ENCODE results near the gene INPP5D. TPM values are rescaled to one million over a fixed set of nuclear protein-coding genes. Genes with fewer than 3 reads are reported as not detected.
"Not testable (repeated sequence)": the region's sequence is repeated elsewhere in the genome, so short reads cannot be mapped to it uniquely, and the experiment has no call there.

Gene INPP5D
- total RNA-seq, 1 experiment from 2014 or later: 17.2 TPM

DNA sequence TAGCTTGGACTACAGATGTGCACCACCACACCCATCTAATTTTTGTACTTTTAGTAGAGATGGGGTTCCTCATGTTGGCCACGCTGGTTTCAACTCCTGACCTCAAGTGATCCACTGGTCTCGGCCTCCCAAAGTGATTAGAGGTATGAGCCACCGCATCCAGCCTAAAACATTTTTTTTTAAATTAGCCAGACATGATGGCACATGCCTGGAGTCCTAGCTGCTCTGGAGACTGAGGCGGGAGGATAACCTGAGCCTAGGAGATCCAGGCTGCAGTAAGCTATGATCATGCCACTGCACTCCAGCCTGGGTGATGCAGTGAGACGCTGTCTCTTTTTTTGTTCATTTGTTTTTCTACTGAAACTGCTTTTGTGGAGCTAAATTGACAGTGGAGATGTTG, 126.7 kb downstream of the INPP5D start:
- CTCF ChIA-PET: no interaction called here
- H3K27ac Mint-ChIP-seq: no peak overlapping the region; the same call in 1 of the 2 replicates

DNA sequence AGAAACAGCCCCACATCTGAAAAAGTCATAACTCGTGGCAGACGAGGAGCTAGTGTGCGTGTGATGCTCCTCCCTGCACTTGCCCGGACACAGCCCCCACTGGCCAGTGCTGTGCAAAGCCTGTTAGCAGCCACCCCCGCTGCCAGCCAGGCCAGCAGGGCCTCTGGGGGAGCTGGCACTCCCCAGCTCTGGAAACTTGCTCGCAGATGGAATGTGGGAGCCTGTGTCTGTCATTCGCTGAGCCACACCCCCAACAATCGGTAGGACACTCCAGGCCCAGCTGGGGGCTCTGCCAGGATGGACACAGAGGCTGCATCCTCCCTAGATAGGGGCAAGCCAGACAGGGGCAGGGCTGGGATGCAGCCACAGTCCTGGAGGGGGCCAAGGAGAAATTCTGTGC, 128.9 kb downstream of the INPP5D start:
- Mint-ChIP-seq H3K4me1 (peaks cover 4% of the 10 kb centered on the region; the same call in 1 of the 2 replicates), H3K27ac (peak overlapping the region; percentile 68), H3K9me3 (peaks cover 4% of the 10 kb centered on the region), H3K4me3 (no peak overlapping the region), H3K36me3 (peaks cover 39% of the 10 kb centered on the region), H3K27me3 (ENCODE audit: low read depth) (no peaks in the 10 kb centered on the region)
- DNase-seq (ENCODE audit: low spot score): no peak
- no peak for TF ChIP-seq GTF2I (CRISPR knock-in tag; conservative IDR thresholded peaks at IDR 0.05)
- TF ChIP-seq, protein P1, sequence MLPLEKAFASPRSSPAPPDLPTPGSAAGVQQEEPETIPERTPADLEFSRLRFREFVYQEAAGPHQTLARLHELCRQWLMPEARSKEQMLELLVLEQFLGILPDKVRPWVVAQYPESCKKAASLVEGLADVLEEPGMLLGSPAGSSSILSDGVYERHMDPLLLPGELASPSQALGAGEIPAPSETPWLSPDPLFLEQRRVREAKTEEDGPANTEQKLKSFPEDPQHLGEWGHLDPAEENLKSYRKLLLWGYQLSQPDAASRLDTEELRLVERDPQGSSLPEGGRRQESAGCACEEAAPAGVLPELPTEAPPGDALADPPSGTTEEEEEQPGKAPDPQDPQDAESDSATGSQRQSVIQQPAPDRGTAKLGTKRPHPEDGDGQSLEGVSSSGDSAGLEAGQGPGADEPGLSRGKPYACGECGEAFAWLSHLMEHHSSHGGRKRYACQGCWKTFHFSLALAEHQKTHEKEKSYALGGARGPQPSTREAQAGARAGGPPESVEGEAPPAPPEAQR (CRISPR knock-in tag; IDR thresholded peaks at IDR 0.05): no peak
- no peak for TF ChIP-seq SOX15 (CRISPR knock-in tag; IDR thresholded peaks at IDR 0.05)
- TF ChIP-seq, protein P2, sequence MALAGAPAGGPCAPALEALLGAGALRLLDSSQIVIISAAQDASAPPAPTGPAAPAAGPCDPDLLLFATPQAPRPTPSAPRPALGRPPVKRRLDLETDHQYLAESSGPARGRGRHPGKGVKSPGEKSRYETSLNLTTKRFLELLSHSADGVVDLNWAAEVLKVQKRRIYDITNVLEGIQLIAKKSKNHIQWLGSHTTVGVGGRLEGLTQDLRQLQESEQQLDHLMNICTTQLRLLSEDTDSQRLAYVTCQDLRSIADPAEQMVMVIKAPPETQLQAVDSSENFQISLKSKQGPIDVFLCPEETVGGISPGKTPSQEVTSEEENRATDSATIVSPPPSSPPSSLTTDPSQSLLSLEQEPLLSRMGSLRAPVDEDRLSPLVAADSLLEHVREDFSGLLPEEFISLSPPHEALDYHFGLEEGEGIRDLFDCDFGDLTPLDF (CRISPR knock-in tag; IDR thresholded peaks at IDR 0.05): no peak
- TF ChIP-seq, protein P3, sequence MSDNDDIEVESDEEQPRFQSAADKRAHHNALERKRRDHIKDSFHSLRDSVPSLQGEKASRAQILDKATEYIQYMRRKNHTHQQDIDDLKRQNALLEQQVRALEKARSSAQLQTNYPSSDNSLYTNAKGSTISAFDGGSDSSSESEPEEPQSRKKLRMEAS (CRISPR knock-in tag; IDR thresholded peaks at IDR 0.05): no peak
- no peak for TF ChIP-seq GRHL2 (CRISPR knock-in tag; IDR thresholded peaks at IDR 0.05; ENCODE audit: insufficient replicate concordance, severe bottlenecking)
- no peak for TF ChIP-seq SMAD3 (CRISPR knock-in tag; IDR thresholded peaks at IDR 0.05; ENCODE audit: borderline replicate concordance)
- TF ChIP-seq PRRX2 (CRISPR knock-in tag; IDR thresholded peaks at IDR 0.05): no peak
- TF ChIP-seq, protein P4, sequence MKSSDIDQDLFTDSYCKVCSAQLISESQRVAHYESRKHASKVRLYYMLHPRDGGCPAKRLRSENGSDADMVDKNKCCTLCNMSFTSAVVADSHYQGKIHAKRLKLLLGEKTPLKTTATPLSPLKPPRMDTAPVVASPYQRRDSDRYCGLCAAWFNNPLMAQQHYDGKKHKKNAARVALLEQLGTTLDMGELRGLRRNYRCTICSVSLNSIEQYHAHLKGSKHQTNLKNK (CRISPR knock-in tag; IDR thresholded peaks at IDR 0.05): no peak
- TF ChIP-seq ZNF671 (CRISPR knock-in tag; IDR thresholded peaks at IDR 0.05): no peak
- TF ChIP-seq TEAD1 (CRISPR knock-in tag; IDR thresholded peaks at IDR 0.05): no peak
- ATAC-seq: peak; percentile 42
- ChIA-PET CTCF (interaction anchor here (1.3 kb wide), 1 partner anchor 60 kb away, joined by 5 read pairs; no protein-coding TSS in a partner anchor), POLR2A (no interaction called here)

More for the DNA sequence above, 126.7 kb downstream of the INPP5D start:
- POLR2A ChIA-PET: no interaction called here
- Mint-ChIP-seq H3K27me3 (ENCODE audit: low read depth) (no peaks in the 10 kb centered on the region), H3K9me3 (no peaks in the 10 kb centered on the region), H3K4me3 (no peak overlapping the region), H3K4me1 (peaks cover 4% of the 10 kb centered on the region; the same call in 1 of the 2 replicates), H3K36me3 (peaks cover 43% of the 10 kb centered on the region)
- DNase-seq (ENCODE audit: low spot score) (no peak), ATAC-seq (no peak)
- TF ChIP-seq GTF2I (CRISPR knock-in tag; conservative IDR thresholded peaks at IDR 0.05): no peak
- no peak for TF ChIP-seq SMAD4 (CRISPR knock-in tag; IDR thresholded peaks at IDR 0.05)
- no peak for TF ChIP-seq NFATC4 (CRISPR knock-in tag; IDR thresholded peaks at IDR 0.05)
- no peak for TF ChIP-seq ZNF423 (CRISPR knock-in tag; IDR thresholded peaks at IDR 0.05)
- TF ChIP-seq, protein P5, sequence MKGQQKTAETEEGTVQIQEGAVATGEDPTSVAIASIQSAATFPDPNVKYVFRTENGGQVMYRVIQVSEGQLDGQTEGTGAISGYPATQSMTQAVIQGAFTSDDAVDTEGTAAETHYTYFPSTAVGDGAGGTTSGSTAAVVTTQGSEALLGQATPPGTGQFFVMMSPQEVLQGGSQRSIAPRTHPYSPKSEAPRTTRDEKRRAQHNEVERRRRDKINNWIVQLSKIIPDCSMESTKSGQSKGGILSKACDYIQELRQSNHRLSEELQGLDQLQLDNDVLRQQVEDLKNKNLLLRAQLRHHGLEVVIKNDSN (CRISPR knock-in tag; IDR thresholded peaks at IDR 0.05): no peak
- TF ChIP-seq, protein P6, sequence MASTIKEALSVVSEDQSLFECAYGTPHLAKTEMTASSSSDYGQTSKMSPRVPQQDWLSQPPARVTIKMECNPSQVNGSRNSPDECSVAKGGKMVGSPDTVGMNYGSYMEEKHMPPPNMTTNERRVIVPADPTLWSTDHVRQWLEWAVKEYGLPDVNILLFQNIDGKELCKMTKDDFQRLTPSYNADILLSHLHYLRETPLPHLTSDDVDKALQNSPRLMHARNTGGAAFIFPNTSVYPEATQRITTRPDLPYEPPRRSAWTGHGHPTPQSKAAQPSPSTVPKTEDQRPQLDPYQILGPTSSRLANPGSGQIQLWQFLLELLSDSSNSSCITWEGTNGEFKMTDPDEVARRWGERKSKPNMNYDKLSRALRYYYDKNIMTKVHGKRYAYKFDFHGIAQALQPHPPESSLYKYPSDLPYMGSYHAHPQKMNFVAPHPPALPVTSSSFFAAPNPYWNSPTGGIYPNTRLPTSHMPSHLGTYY (CRISPR knock-in tag; IDR thresholded peaks at IDR 0.05): no peak
- TF ChIP-seq FOXK1 (CRISPR knock-in tag; IDR thresholded peaks at IDR 0.05): no peak
- TF ChIP-seq, protein P7, sequence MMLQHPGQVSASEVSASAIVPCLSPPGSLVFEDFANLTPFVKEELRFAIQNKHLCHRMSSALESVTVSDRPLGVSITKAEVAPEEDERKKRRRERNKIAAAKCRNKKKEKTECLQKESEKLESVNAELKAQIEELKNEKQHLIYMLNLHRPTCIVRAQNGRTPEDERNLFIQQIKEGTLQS (CRISPR knock-in tag; conservative IDR thresholded peaks at IDR 0.05): no peak
- TF ChIP-seq ZNF121 (CRISPR knock-in tag; IDR thresholded peaks at IDR 0.05): no peak
- TF ChIP-seq, protein P3 (CRISPR knock-in tag; IDR thresholded peaks at IDR 0.05): no peak

DNA sequence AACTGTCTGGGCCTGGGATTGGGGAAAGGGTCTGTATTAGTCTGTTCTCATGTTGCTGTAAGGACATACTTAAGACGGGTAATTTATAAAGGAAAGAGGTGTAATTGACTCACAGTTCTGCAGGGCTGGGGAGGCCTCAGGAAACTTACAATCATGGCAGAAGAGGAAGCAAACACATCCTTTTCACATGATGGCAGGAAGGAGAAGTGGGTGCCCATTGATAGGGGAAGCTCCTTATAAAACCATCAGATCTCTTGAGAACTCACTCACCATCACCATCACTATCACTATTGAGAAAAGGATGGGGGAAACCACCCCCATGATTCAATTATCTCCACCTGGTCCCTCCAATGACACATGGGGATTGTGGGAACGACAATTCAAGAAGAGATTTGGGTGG, 130.9 kb downstream of the INPP5D start:
- H3K4me1 Mint-ChIP-seq; H3K9me3 Mint-ChIP-seq; H3K27ac Mint-ChIP-seq; POLR2A ChIA-PET; CTCF ChIA-PET; H3K27me3 Mint-ChIP-seq (ENCODE audit: low read depth); ATAC-seq; H3K4me3 Mint-ChIP-seq; DNase-seq (ENCODE audit: low spot score): not testable (repeated sequence)
- peaks cover 29% of the 10 kb centered on the region for H3K36me3 Mint-ChIP-seq

Data from WTC11 (cell line).